Measurements from ENCODE around the gene DUOX1.

DUOX1 gene

DNA sequence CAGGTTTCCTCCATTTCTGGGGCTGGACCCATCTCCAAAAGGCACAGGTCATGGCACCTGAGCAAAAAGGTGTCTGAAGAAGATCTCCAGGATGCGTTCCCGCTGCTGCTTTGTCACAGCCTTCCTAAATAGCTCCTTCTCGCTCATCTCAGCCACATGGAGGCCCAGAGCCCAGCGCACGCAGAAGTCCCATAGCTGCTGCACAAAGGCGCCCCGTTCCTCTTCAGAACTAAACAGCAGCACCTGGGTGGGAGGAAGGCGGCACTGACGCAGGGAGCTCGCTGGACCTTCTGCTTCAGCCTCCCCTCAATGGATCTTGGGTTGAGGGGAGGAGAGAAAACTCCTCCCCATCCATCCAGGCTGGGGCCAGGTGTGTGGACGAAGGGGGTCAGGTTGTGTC is 24.2 kb upstream of the DUOX1 start:
- TF ChIP-seq, protein P1, sequence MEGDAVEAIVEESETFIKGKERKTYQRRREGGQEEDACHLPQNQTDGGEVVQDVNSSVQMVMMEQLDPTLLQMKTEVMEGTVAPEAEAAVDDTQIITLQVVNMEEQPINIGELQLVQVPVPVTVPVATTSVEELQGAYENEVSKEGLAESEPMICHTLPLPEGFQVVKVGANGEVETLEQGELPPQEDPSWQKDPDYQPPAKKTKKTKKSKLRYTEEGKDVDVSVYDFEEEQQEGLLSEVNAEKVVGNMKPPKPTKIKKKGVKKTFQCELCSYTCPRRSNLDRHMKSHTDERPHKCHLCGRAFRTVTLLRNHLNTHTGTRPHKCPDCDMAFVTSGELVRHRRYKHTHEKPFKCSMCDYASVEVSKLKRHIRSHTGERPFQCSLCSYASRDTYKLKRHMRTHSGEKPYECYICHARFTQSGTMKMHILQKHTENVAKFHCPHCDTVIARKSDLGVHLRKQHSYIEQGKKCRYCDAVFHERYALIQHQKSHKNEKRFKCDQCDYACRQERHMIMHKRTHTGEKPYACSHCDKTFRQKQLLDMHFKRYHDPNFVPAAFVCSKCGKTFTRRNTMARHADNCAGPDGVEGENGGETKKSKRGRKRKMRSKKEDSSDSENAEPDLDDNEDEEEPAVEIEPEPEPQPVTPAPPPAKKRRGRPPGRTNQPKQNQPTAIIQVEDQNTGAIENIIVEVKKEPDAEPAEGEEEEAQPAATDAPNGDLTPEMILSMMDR (IDR thresholded peaks at IDR 0.05; ENCODE audit: low read depth, low read length), result no peak
- H3K4me3 ChIP-seq (replicated peaks in 1 of 2; ENCODE audit: low read depth in 2 of 2, low read length in 2 of 2), result no peak overlapping the region
- no peak for DNase-seq (ENCODE audit: low read depth in 2 of 2)

DNA sequence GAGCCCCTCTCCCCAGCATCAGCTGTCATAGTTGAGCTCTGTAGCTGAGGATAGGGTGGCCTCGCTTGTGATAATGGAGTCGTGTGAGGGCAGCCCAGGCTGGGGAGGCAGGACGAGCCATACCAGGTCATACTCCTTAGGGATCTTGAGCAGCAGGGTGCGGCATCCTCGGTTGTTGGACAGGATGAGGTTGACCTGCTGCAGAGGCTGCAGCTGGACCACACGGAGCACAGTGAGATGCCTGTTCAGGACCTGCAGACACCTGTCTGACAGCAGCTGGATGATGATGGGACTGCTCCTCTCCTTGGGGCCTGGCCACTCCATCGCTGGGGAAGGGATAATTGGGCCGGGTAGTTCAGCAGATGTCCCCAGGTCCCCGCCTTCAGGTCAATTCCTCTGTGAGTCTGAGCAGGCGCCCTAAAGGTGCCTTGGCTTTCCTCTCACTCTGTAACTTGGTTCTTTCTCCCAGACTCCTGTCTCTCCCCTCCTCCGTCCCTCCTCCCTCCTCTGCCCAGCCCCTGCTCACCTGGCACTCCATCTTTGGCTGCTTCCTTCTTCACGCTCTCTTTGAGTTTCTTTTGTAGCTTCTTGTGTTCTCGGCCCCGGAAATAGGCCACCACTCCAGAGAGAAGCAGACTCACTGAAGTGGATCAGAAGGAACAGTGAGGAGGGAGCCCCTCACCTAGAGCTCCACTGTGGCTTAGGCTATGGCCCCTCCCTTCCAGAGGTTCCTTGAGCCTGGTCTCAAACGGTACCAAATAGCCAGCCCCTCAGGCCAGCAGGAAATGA is 23.6 kb upstream of the DUOX1 start:
- DNase-seq (ENCODE audit: low read depth in 2 of 2), result no peak
- TF ChIP-seq, protein P1 (IDR thresholded peaks at IDR 0.05; ENCODE audit: low read depth, low read length), result no peak

DNA sequence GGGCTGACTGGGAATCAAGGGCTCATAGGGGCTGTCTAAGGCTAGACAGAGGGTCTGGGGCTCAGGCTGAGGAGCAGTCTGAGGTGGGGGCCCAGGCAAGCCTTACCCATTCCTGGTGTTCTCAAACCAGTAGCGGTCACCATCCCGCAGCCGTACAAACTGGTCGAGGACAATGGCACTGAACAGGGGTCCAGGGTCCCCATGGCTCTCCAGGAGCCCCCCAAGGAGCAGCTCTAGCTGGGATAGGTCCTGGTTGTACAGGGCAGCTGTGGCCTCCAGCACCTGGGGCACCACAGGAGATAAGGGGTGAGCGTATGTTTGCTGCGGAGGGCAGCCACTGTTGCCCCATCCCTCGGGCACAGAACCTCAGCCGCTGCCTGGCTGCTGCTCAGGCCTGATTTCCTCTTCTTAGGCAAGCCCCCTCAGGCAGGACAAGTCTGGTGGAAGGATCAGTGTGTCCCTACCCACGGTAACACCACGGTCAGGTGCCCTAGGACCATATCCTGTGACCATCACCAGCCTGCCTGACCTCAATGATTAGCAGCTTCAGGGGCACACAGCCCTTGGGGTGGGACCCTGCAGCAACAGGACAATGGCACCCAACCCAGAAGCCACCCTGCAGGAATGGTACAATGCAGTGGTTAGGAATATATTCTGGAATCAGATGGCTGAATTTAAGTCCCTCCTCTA is 21.7 kb upstream of the DUOX1 start:
- TF ChIP-seq, protein P1 (IDR thresholded peaks at IDR 0.05; ENCODE audit: low read depth, low read length), result no peak
- DNase-seq (ENCODE audit: low read depth in 2 of 2), result no peak
- H3K4me3 ChIP-seq (replicated peaks in 1 of 2; ENCODE audit: low read depth in 2 of 2, low read length in 2 of 2), result no peak overlapping the region

More for the DNA sequence above, 23.6 kb upstream of the DUOX1 start:
- H3K4me3 ChIP-seq (replicated peaks in 1 of 2; ENCODE audit: low read depth in 2 of 2, low read length in 2 of 2), result no peak overlapping the region

DNA sequence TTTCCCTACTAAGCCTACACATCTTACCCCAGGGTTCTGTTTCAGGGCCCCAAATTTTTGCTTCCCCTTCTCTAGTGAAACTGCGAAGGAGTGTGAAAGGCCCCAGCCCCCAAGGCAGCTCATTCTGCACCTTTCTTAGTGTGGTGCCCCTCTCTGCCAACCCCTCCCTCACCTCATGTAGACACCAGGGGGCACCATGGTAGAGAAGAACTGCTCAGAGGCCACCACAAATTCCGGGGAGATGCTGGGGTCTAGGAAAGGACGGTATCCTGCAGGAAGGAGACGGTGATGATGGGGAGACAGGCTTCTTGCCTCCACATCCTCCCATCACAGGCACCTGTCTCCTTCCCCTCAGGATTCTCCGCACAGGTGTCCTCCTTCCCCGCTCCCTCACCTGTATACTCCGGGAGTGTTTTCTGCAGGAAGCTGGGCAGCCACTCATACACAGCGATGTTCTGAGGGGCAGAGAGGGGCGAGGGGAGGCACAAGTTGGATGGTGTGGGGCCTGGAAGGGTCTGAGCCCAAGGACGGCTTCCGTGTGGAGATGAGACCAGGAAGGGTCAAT is 19.5 kb upstream of the DUOX1 start:
- TF ChIP-seq, protein P1 (IDR thresholded peaks at IDR 0.05; ENCODE audit: low read depth, low read length), result peak; percentile 14
- no peak for DNase-seq (ENCODE audit: low read depth in 2 of 2)
- no peak overlapping the region for H3K4me3 ChIP-seq (replicated peaks in 1 of 2; ENCODE audit: low read depth in 2 of 2, low read length in 2 of 2)

DNA sequence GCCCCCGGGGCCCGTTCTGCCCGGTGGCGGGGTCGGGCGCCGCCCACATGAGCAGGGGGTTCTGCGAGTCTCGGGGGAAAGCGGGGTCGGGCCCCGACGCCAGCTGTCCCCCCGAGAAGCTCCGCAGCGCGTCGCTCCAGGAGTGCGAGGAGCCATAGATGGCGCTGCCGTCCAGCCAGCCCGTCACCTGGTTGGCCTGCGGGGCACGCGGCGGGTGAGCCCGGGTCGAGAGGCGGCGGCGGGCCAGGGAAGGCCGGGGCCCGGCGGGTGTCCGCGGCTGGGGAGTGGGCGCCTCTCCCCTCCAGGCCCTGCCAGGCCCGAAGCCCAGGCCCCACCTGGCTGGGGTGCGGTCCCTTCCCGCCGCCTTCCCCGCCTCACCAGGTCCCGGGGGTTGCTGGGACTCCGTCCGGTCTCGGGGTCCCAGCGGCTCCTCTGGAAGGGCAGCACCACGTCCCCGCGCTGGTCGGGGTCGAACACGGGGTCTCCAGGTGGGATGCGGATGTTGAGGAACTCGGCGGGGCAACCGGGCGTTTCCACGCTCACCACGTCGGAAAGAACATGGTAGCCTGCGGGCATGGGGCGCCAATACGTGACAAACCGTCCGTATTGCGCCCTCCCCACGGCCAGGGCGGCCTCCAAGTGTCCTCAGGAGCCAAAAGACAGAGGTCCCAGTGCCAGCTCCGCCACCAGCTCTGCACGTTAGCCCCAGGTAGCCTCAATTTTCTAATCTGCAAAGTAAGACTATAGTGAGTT is 18.2 kb upstream of the DUOX1 start:
- no peak for DNase-seq (ENCODE audit: low read depth in 2 of 2)
- H3K4me3 ChIP-seq (replicated peaks in 1 of 2; ENCODE audit: low read depth in 2 of 2, low read length in 2 of 2), result no peak overlapping the region
- TF ChIP-seq, protein P1 (IDR thresholded peaks at IDR 0.05; ENCODE audit: low read depth, low read length), result no peak

DNA sequence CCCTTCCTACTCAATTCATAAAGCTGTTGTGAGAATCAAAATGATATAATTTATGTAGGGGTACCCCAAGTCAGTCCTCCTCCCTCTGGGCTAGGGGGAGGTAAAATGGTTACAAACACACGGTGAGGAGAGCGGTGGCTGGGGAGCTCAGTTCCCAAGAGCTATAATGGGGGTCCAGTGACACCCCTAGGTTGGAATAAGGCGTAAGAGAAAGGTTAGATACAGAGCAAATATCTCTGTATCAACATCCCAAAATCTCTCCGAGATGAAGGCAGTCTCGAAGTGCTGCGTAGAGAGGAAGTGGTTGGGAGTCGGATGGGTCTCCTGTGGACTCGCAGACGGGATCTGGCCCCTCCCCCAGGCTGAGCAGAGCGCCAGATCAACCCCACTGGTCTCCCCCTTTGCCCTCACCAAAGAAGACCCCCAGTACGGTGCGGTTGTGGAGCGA is 17.6 kb upstream of the DUOX1 start:
- H3K4me3 ChIP-seq (replicated peaks in 1 of 2; ENCODE audit: low read depth in 2 of 2, low read length in 2 of 2), result no peak overlapping the region
- DNase-seq (ENCODE audit: low read depth in 2 of 2), result no peak
- TF ChIP-seq, protein P1 (IDR thresholded peaks at IDR 0.05; ENCODE audit: low read depth, low read length), result no peak

Measured in cardiac fibroblast (primary cell).